Body of pancreas (tissue), 4 donors: Measurements from ENCODE around the gene GLRA2. TPM values are rescaled to one million over a fixed set of nuclear protein-coding genes. Genes with fewer than 3 reads are reported as not detected.

Source experiments
- ATAC-seq: fragments of 150-250 bp; one replicate; pipeline ENCODE4 v1.9.1; 2016
- DNase-seq, 4 donors: peaks; one replicate each; pipeline ENCODE4 v3.0.0-alpha.2; 2019
- H3K27ac ChIP-seq, 4 donors: fragments of 200-600 bp; sonication (generic); 1 replicate in 3 of 4; 2 replicates in 1 of 4; pipeline versions ENCODE4 v1.5.1 to v1.6.1; 2016 to 2019; ENCODE audit warnings: mild to moderate bottlenecking in 1 of 4, mixed read lengths in 1 of 4, moderate library complexity in 1 of 4
- H3K27me3 ChIP-seq, 2 donors: fragments of 200-600 bp; sonication (generic); one replicate each; pipeline ENCODE4 v1.6.0; 2016; ENCODE audit warnings: mild to moderate bottlenecking in 1 of 2
- H3K36me3 ChIP-seq, 2 donors: fragments of 200-600 bp; sonication (generic); replicated peaks in 1 of 2; 2 replicates each; pipeline ENCODE4 v1.5.1; 2016; ENCODE audit warnings: low read depth in 2 of 2; ENCODE audit not compliant: insufficient read depth in 1 of 2
- H3K4me1 ChIP-seq: fragments of 200-600 bp; sonication (generic); one replicate; pipeline ENCODE4 v1.6.0; 2016
- H3K4me3 ChIP-seq, 2 donors: fragments of 200-600 bp; sonication (generic); 1 replicate in 1 of 2; 2 replicates in 1 of 2; pipeline ENCODE4 v1.5.1; 2016 to 2019
- H3K9me3 ChIP-seq, 3 donors: fragments of 200-600 bp; sonication (generic); 1 replicate in 2 of 3; 2 replicates in 1 of 3; pipeline ENCODE4 v1.5.1; 2016
- CTCF ChIP-seq, 7 experiments: fragments of 450-650 bp in 4 of 7; fragments of 200-600 bp in 3 of 7; sonication (generic) in 3 of 7; IDR thresholded peaks; one replicate each; pipeline ENCODE4 v1.5.1; 2016 to 2019; ENCODE audit warnings: antibody characterized with exemption in 7 of 7
- POLR2A ChIP-seq, 3 donors: fragments of 450-650 bp; IDR thresholded peaks; one replicate each; pipeline ENCODE4 v1.6.1; 2016; ENCODE audit warnings: antibody characterized with exemption in 3 of 3, mild to moderate bottlenecking in 2 of 3
- WGBS, 2 donors: methylation state at CpG; one replicate each; pipeline ENCODE4 v1.1.5; 2017; 5-methylcytosine and 5-hydroxymethylcytosine counted together
- intact Hi-C: fragments of 100-400 bp; cut with DNase I; formaldehyde crosslinking; loops from one replicate; pipeline ENCODE4 v1.15.1; 2023
- total RNA-seq, 2 donors: library from RNA; depleted of rRNA; stranded (reverse); fragments of >200 nt; gene quantifications; one replicate each; pipeline ENCODE4 v1.1.0, GENCODE V29; 2016

Gene GLRA2
- total RNA-seq, 2 donors from 2014 or later = not detected

GRCh38 chrX:14738643-14739042 lies 209.3 kb downstream of the GLRA2 start:
- no peak overlapping the region for H3K27ac ChIP-seq
- TF ChIP-seq POLR2A (IDR thresholded peaks at IDR 0.05) = no peak
- TF ChIP-seq CTCF (IDR thresholded peaks at IDR 0.05) = no peak
- no peaks in the 10 kb centered on the region for H3K27me3 ChIP-seq
- no peaks in the 10 kb centered on the region for H3K9me3 ChIP-seq
- H3K36me3 ChIP-seq = no peaks in the 10 kb centered on the region
- DNase-seq = no peak
- no peaks in the 10 kb centered on the region for H3K4me1 ChIP-seq
- ATAC-seq = no peak
- 72 to 89% methylated on average over 4 of the region's 4 CpGs for WGBS, 2 donors
- H3K4me3 ChIP-seq = no peak overlapping the region
- intact Hi-C loops = no loop called here

GRCh38 chrX:14753441-14753840 lies 224.1 kb downstream of the GLRA2 start:
- DNase-seq (no peak), ATAC-seq (no peak)
- no peak overlapping the region for H3K27ac ChIP-seq
- H3K27me3 ChIP-seq = no peaks in the 10 kb centered on the region
- TF ChIP-seq CTCF (IDR thresholded peaks at IDR 0.05) = no peak
- no peak for TF ChIP-seq POLR2A (IDR thresholded peaks at IDR 0.05)
- no peak overlapping the region for H3K4me3 ChIP-seq
- H3K4me1 ChIP-seq = no peaks in the 10 kb centered on the region
- intact Hi-C loops = no loop called here
- H3K36me3 ChIP-seq = no peaks in the 10 kb centered on the region
- no peaks in the 10 kb centered on the region for H3K9me3 ChIP-seq
- whole genome bisulfite sequencing, 2 donors = 67 to 85% methylated on average over 2 to 4 of the region's 4 CpGs

GRCh38 chrX:14758029-14758491 lies 228.7 kb downstream of the GLRA2 start:
- no peak for ATAC-seq

GRCh38 chrX:14775416-14775815 lies 246.1 kb downstream of the GLRA2 start:
- Histone ChIP-seq H3K4me1 (no peaks in the 10 kb centered on the region), H3K27me3 (no peaks in the 10 kb centered on the region), H3K9me3 (no peaks in the 10 kb centered on the region), H3K27ac (no peak overlapping the region), H3K4me3 (no peak overlapping the region), H3K36me3 (no peaks in the 10 kb centered on the region)
- intact Hi-C loops = no loop called here
- no peak for ATAC-seq
- whole genome bisulfite sequencing, 2 donors = 66 to 74% methylated on average over 2 to 3 of the region's 3 CpGs
- TF ChIP-seq POLR2A (IDR thresholded peaks at IDR 0.05) = no peak
- no peak for TF ChIP-seq CTCF (IDR thresholded peaks at IDR 0.05)
- no peak for DNase-seq

More at GRCh38 chrX:14758029-14758491, 228.7 kb downstream of the GLRA2 start:
- intact Hi-C loops = no loop called here
- TF ChIP-seq CTCF (IDR thresholded peaks at IDR 0.05) (no peak), POLR2A (IDR thresholded peaks at IDR 0.05) (no peak)
- Histone ChIP-seq H3K4me1 (no peaks in the 10 kb centered on the region), H3K27ac (no peak overlapping the region), H3K27me3 (no peaks in the 10 kb centered on the region), H3K36me3 (no peaks in the 10 kb centered on the region), H3K4me3 (no peak overlapping the region), H3K9me3 (no peaks in the 10 kb centered on the region)
- WGBS, 2 donors = 84 to 93% methylated on average over 2 to 3 of the region's 6 CpGs
- DNase-seq = no peak

GRCh38 chrX:14776901-14777300 lies 247.6 kb downstream of the GLRA2 start:
- no peaks in the 10 kb centered on the region for H3K27me3 ChIP-seq
- 36 to 58% methylated on average over 2 of the region's 2 CpGs for WGBS, 2 donors
- ATAC-seq = no peak
- H3K36me3 ChIP-seq = no peaks in the 10 kb centered on the region
- intact Hi-C loops = no loop called here
- no peak for DNase-seq
- no peaks in the 10 kb centered on the region for H3K9me3 ChIP-seq
- no peak overlapping the region for H3K4me3 ChIP-seq
- no peak for TF ChIP-seq CTCF (IDR thresholded peaks at IDR 0.05)
- no peak for TF ChIP-seq POLR2A (IDR thresholded peaks at IDR 0.05)
- no peak overlapping the region for H3K27ac ChIP-seq
- H3K4me1 ChIP-seq = no peaks in the 10 kb centered on the region
